AG04450 (cell line): ENCODE measurements around the gene DPP4. TPM values are rescaled to one million over a fixed set of nuclear protein-coding genes. Genes with fewer than 3 reads are reported as not detected.
A peak's percentile ranks its signal among the peaks of the same experiment; 100 is the strongest.

Experiments used
- CTCF ChIA-PET: fragments of 300-600, 350-600 bp; formaldehyde crosslinking; extraction: SDS; loops from one replicate; lab custom pipeline; 2022; ENCODE audit warnings: antibody characterized with exemption, inconsistent platforms; lab: Charles Lee
- POLR2A ChIA-PET: fragments of 350-600 bp; formaldehyde crosslinking; extraction: SDS; loops from one replicate; lab custom pipeline; 2021; ENCODE audit warnings: antibody characterized with exemption, inconsistent platforms; lab: Yijun Ruan, JAX
- DNase-seq: peaks from one replicate; pipeline ENCODE4 v3.0.0-alpha.2; 2011; ENCODE audit warnings: low read depth, low spot score
- H3K27ac ChIP-seq: one replicate; pipeline ENCODE4 v1.5.1; 2012; ENCODE audit warnings: low read depth, low read length, control low read depth
- H3K27me3 ChIP-seq: one replicate; pipeline ENCODE4 v1.6.0; 2012; ENCODE audit warnings: low read length; ENCODE audit not compliant: control insufficient read depth, insufficient read depth
- H3K4me3 ChIP-seq: 2 replicates; pipeline ENCODE4 v1.5.1; 2011; ENCODE audit warnings: mild to moderate bottlenecking, low read depth, low read length, control low read depth
- H3K9me3 ChIP-seq: 2 replicates; pipeline ENCODE4 v1.5.1; 2012; ENCODE audit warnings: low read length; ENCODE audit not compliant: control insufficient read depth, insufficient read depth
- polyA plus RNA-seq: library from polyadenylated mRNA; depleted of rRNA; stranded (reverse); fragments of >200 nt; gene quantifications from 2 replicates; pipeline ENCODE4 v1.2.3, GENCODE V29; 2011
- TF ChIP-seq, protein P1 (sequence below): IDR thresholded peaks from 2 replicates; pipeline ENCODE4 v1.5.1; 2011; ENCODE audit warnings: low read depth, low read length, control low read depth, inconsistent platforms

Gene DPP4
- polyA plus RNA-seq, 1 experiment: 61.0 TPM

GRCh38 chr2:161995553-161996016 is 78.4 kb downstream of the DPP4 start:
- Histone ChIP-seq H3K27me3 (no peaks in the 10 kb centered on the region), H3K9me3 (no peaks in the 10 kb centered on the region), H3K4me3 (no peak overlapping the region), H3K27ac (no peak overlapping the region)
- TF ChIP-seq, protein P1, sequence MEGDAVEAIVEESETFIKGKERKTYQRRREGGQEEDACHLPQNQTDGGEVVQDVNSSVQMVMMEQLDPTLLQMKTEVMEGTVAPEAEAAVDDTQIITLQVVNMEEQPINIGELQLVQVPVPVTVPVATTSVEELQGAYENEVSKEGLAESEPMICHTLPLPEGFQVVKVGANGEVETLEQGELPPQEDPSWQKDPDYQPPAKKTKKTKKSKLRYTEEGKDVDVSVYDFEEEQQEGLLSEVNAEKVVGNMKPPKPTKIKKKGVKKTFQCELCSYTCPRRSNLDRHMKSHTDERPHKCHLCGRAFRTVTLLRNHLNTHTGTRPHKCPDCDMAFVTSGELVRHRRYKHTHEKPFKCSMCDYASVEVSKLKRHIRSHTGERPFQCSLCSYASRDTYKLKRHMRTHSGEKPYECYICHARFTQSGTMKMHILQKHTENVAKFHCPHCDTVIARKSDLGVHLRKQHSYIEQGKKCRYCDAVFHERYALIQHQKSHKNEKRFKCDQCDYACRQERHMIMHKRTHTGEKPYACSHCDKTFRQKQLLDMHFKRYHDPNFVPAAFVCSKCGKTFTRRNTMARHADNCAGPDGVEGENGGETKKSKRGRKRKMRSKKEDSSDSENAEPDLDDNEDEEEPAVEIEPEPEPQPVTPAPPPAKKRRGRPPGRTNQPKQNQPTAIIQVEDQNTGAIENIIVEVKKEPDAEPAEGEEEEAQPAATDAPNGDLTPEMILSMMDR: no peak
- CTCF ChIA-PET: interaction anchor here (0.9 to 1.9 kb wide), 3 partner anchors 9 to 12 kb away, joined by 3 to 5 read pairs (median 4); no protein-coding TSS in a partner anchor
- POLR2A ChIA-PET: no interaction called here
- no peak for DNase-seq

- Histone ChIP-seq H3K27me3 (no peaks in the 10 kb centered on the region), H3K4me3 (no peak overlapping the region), H3K9me3 (no peaks in the 10 kb centered on the region), H3K27ac (no peak overlapping the region)
- DNase-seq: no peak
- POLR2A ChIA-PET: no interaction called here
- CTCF ChIA-PET: interaction anchor here (1.9 kb wide), 1 partner anchor 13 kb away, joined by 5 read pairs; no protein-coding TSS in a partner anchor
- TF ChIP-seq, protein P1: no peak
These were observed 79.1 kb downstream of the DPP4 start for GRCh38 chr2:161994761-161995520.

DNA sequence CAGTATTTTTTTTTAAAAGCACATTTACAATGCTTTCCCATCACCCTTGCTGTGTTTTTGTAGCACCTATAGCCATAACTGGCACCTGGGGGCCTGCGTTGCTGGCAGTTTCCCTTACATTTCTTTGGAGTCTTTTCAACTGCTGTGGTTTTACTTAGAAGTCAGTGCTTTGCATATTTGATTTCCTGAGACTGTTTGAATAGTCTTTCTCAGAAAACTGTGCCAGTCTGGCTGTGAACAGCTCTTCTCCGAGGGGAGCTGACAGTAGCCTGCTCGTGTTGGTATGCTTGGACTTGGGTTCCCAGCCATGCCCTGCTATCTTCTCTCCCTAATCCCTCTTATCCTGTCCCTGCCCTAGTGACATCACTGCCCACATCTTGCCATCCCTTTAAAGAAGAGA is 81.5 kb downstream of the DPP4 start:
- ChIA-PET POLR2A (no interaction called here), CTCF (interaction anchor here (1.9 kb wide), 1 partner anchor 15 kb away, joined by 8 read pairs; no protein-coding TSS in a partner anchor)
- no peaks in the 10 kb centered on the region for H3K9me3 ChIP-seq
- H3K27me3 ChIP-seq: no peaks in the 10 kb centered on the region
- no peak for DNase-seq
- no peak overlapping the region for H3K27ac ChIP-seq
- H3K4me3 ChIP-seq: no peak overlapping the region
- TF ChIP-seq, protein P1: no peak

GRCh38 chr2:161991991-161992390 is 82.0 kb downstream of the DPP4 start:
- H3K4me3 ChIP-seq: no peak overlapping the region
- ChIA-PET POLR2A (no interaction called here), CTCF (interaction anchor here (1.9 kb wide), 1 partner anchor 16 kb away, joined by 8 read pairs; no protein-coding TSS in a partner anchor)
- H3K9me3 ChIP-seq: no peaks in the 10 kb centered on the region
- H3K27me3 ChIP-seq: no peaks in the 10 kb centered on the region
- TF ChIP-seq, protein P1: no peak
- DNase-seq: no peak
- H3K27ac ChIP-seq: no peak overlapping the region

DNA sequence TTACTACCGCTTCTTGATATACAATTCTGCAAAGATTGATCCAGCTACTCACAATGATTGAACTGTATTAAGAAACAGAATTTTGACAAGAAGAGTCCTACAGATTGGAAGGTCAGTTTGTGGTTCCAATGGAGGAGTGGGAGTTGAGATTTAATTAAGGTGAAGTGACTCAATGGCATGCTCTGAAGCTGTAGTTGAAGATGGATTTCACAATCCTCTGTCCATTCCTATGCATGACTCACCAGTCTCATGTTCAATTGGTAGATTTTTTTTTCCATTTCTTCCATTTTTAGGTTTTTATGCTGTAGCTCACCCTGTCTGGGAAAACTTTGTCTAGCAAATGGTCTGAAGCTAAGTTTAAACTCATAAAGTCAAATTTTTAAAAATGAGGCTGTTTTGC is 83.3 kb downstream of the DPP4 start:
- H3K9me3 ChIP-seq: no peaks in the 10 kb centered on the region
- ChIA-PET POLR2A (no interaction called here), CTCF (interaction anchor here (0.6 to 1.6 kb wide), 2 partner anchors 15 to 84 kb away, joined by 3 read pairs; no protein-coding TSS in a partner anchor)
- DNase-seq: peak; percentile 79
- H3K27ac ChIP-seq: no peak overlapping the region
- TF ChIP-seq, protein P1: no peak
- H3K4me3 ChIP-seq: no peak overlapping the region
- H3K27me3 ChIP-seq: no peaks in the 10 kb centered on the region
